HG03521 (cell line): ENCODE data around the gene PDLIM1.

Experiments used
- ATAC-seq: cut with Tn5 transposase; IDR thresholded peaks from one replicate; pipeline ENCODE4 v1.9.1; 2021; ENCODE audit warnings: mild to moderate bottlenecking, moderate library complexity; ENCODE audit not compliant: unreplicated experiment

The PDLIM1 gene

GRCh38 chr10:95290461-95291364 is at the start of gene PDLIM1:
Gene PDLIM1 (minus strand): TSS chr10:95291003. CDS start chr10:95290915, 88 bp downstream.
- peak; percentile 52 for ATAC-seq

- ATAC-seq: no peak
Observed at GRCh38 chr10:95339863-95340262, 49.1 kb upstream of the PDLIM1 start.

GRCh38 chr10:95337423-95338160 is 46.8 kb upstream of the PDLIM1 start:
- ATAC-seq: no peak

- no peak for ATAC-seq
Observed at GRCh38 chr10:95336702-95337101, 45.9 kb upstream of the PDLIM1 start.

- no peak for ATAC-seq
Observed at GRCh38 chr10:95335933-95336699, 45.3 kb upstream of the PDLIM1 start.

- ATAC-seq: no peak
Observed at GRCh38 chr10:95334805-95335144, 44.0 kb upstream of the PDLIM1 start.

GRCh38 chr10:95333997-95334804 is 43.4 kb upstream of the PDLIM1 start:
- ATAC-seq: no peak

GRCh38 chr10:95332666-95333249 is 42.0 kb upstream of the PDLIM1 start:
- no peak for ATAC-seq

- no peak for ATAC-seq
Observed at GRCh38 chr10:95331596-95332130, 40.9 kb upstream of the PDLIM1 start.

GRCh38 chr10:95330966-95331453 is 40.2 kb upstream of the PDLIM1 start:
- no peak for ATAC-seq

- no peak for ATAC-seq
Observed at GRCh38 chr10:95329296-95329695, 38.5 kb upstream of the PDLIM1 start.

GRCh38 chr10:95328013-95328412 is 37.2 kb upstream of the PDLIM1 start:
- no peak for ATAC-seq

GRCh38 chr10:95327367-95327766 is 36.6 kb upstream of the PDLIM1 start:
- ATAC-seq: no peak

- ATAC-seq: no peak
Observed at GRCh38 chr10:95326396-95326795, 35.6 kb upstream of the PDLIM1 start.

- no peak for ATAC-seq
Observed at GRCh38 chr10:95325863-95326262, 35.1 kb upstream of the PDLIM1 start.

GRCh38 chr10:95324436-95325268 is 33.8 kb upstream of the PDLIM1 start:
- ATAC-seq: no peak

- ATAC-seq: no peak
Observed at GRCh38 chr10:95321554-95322301, 30.9 kb upstream of the PDLIM1 start.

- no peak for ATAC-seq
Observed at GRCh38 chr10:95319239-95319638, 28.4 kb upstream of the PDLIM1 start.
